HG02840 (cell line): ENCODE data around the gene APEH.
A peak's percentile ranks its signal among the peaks of the same experiment; 100 is the strongest.

Source experiments
- ATAC-seq: cut with Tn5 transposase; IDR thresholded peaks from one replicate; pipeline ENCODE4 v1.9.1; 2021; ENCODE audit warnings: mild to moderate bottlenecking, moderate library complexity, moderate number of reproducible peaks; ENCODE audit not compliant: unreplicated experiment, low FRiP score

APEH gene

DNA sequence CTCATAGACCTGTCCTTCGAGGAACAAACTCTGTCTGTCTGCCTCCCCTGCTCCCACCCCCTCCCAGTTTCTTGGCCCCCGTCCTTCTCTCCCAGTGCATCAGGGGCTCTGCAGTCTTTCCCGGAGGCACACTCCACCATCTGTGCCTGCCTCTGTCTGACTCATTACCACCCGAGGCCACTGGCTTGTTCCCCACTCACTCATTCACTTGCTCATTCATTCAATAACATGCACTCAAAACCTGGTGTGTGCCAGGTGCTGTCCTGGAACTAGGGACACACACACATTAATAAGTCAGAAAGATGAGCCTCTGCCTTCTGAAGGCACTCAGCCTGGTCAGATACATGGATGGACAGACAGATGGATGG is 32.9 kb downstream of the APEH start:
- ATAC-seq: no peak

DNA sequence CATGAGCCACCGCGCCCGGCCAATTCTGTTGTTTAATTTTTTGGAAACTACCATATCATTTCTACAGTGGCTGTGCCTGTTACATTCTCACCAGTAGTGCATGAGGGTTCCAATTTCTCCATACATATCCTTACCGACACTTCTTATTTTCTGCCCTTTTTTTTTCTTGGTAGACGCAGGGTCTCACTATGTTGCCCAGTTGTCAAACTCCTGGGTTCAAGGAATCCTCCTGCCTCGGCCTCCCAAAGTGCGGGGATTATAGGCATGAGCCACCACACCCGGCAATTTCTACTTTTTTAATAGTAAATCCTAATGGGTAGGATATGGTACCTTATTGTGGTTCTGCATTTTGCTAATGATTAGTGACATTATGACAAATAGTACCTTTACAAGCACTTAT is 35.7 kb downstream of the APEH start:
- no peak for ATAC-seq

GRCh38 chr3:49711489-49711888 is 37.3 kb downstream of the APEH start:
- no peak for ATAC-seq

DNA sequence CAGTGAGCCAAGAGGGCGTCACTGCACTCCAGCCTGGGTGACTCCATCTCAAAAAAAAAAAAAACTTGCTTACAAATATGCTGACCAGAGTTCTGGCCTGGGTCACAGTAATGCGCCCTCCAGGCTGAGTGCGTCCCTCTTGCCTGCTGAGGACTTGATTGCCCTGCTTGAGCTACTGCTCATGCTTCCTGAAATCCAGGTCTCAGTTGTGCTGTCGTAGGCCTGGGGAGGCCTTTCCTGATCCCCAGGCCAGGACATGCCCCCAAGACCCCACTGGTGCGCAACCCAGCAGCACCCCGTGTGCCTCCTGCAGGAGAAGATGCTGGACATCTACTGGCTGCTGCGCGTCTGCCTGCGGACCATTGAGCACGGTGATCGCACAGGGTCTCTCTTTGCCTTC is 38.0 kb downstream of the APEH start:
- ATAC-seq: no peak

DNA sequence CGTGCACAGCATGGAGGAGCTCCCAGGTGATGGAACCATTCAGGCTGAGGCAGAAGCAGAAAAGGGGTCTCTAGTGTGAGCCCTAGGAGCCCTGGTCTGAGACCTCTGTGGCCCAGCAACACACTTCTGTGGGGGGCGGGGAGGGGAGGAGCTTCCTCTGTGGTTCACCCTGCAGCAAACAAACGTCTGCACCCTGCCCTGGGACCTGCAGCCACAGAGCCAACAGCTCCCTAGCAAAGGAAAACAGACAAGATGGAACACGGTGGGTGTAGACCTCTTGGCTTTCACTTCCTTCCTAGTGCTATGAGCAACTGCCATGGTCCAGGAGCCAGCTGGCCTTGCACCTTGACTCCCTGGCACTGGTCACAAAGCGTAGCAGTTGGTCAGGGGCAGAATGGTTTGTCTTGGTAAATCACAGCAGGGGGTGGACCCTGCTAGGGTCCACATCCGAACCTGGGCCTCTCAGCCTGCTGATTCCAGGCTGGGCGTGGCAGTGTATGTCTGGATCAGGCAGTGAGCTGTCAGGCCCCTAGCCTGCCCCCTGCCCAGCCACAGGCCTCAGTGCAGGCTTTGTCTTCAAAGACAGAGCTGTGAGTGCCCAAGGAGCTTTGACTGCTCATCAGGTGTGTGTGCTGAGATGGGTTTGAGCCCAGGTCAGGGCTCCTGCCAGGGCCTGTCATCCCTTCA is 38.6 kb downstream of the APEH start:
- ATAC-seq: no peak

DNA sequence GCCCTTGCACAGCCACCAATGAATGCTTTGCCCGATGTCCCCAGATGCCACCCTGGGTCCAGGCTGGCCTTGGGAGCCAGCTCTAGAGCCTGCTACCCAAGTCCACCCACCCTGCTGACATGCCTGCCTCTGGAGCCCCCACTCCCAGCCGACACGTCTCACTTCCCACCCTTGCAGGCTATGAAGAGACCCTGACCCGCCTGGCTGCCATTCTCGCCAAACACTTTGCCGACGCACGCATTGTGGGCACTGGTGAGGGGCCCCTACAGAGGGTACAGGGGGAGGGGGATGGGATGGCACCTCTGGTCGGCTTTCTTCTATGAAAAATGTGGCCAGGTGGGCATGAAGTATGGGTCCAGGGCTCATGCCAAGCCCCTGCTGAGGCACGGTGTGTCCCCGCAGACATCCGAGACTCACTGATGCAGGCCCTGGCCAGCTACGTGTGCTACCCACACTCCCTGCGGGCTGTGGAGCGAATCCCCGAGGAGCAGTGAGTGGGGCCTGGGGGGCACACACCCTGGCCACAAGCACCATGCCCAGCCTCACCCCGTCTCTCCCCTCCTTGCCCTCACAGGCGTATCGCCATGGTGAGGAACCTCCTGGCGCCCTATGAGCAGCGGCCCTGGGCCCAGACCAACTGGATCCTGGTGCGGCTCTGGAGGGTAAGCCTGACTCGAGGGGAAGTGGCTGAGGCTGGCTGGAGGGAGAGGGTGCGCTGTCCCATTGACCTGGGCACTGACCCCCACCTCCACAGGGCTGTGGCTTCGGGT is 39.4 kb downstream of the APEH start:
- no peak for ATAC-seq

DNA sequence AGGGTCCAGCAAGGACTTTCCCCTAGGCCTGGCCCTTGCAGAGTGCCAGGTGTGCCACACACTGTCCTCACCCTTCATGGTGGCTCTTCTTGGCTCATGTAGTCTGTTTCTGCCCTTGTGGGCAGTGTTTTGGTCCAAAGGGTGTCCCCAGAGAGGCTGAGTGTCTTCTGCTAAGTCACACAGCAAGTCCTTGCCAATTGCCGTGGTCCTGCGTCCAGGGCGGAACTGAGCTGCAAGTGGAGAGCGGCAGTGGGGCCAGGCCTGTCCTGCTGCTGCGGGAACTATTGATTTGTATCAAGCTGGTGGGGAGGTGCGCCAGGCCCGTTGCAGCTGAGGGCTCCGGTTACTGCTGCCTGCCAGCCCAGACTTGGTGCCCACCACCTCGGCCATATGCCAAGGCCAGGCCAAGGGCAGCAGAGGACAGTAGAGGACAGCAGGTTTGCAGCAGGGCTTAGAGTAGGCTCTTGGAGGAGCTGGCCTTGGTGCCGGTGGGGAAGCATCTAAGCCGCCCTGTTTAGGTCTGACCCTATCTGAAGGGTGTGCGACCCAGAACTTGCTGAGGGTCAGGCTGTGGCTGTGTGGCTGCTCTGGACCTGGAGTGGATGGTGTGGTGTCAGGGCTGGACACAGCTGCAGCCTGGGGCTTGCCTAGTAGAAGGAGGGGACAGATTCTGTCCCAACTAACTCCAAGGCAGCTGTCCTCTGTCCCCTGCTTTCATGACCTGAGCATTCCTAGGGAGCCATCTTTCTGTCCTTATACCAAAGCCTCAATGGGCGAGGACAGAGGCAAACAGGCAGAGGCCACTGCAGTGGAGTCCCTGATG is 40.8 kb downstream of the APEH start:
- no peak for ATAC-seq

DNA sequence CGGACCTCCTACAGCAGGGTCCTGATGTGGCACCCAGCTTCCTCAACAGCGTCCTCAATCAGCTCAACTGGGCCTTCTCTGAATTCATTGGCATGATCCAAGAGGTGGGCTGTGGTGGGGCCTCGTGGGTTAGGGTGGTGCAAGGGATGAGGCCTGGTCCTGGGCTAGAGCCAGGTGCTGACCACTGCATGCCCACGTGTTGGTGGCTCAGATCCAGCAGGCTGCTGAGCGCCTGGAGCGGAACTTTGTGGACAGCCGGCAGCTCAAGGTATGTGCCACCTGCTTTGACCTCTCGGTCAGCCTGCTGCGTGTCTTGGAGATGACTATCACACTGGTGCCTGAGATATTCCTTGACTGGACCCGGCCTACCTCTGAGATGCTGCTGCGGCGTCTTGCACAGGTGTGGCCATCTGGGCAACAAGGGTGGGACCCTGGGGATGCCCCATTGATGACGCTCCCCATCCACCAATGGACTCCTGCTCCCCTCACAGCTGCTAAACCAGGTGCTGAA is 41.5 kb downstream of the APEH start:
- ATAC-seq: no peak

GRCh38 chr3:49716169-49716568 is 42.0 kb downstream of the APEH start:
- no peak for ATAC-seq

DNA sequence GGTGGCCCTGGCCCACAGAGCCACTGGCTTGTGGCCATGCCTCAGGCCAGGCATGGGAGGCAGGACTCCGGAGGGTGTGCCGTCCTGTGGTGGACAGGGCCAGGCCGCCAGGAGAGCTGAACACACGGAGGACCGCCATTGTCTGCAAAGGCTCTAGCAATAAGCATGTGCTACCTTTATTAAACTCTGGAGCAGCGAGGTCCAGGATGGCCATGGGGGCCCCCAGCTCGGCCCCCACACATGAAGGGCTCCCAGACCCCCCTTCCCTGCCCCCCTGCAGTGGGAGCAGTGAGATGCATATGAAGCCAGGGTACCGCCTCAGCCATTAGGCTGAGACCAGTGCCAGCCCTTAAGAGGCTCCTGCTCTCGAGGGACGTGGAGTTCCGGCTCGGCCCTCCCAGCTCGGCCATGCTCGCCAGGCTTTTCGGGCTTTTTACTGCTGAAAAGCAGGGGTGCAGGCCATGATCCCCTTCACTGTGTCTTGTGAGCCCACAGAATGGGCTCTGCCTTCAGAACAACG is 42.6 kb downstream of the APEH start:
- no peak for ATAC-seq

GRCh38 chr3:49717211-49717958 is 43.2 kb downstream of the APEH start:
- no peak for ATAC-seq

DNA sequence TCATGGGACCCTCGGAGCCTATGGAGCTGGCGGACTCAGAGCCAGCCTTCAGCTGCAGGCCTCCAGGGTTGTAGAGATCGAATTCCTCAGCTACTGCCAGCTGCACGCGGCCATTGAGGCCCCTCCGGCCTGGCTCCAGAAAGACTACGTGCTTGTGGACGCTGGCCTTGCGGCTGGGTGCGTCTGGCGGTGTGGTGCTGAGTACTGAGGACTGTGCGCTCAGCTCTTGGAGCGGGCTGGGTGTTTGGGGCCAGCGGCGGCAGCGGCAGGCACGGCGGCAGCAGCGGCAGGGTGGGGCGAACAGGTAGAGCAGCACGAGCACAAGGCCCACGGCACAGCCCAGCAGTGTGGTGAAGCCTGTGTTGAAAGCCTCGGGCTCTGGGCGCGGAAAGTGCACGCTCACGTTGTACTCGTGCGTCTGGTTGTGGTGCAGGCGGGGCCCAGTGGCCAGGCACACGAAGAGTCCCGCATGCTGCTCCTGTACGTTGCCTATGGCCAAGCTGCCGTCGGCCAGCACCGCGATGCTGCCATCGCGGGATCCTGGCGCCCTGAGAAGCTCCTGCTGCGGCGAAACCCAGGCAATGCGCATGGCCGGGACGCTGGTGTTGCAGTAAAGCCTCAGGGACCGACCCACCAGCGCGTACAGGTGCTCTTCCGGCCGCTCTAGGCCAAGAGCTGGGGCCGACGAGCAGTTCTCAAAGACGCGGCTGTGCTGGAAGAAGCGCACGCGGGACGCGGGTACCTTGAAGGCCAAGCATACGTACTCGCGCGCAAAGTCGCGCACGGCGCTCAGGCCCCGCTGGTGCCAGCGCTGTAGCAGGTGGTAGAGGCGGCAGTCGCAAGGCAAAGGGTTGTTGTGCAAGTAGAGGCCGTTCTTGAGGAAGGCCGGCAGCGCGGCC is 44.1 kb downstream of the APEH start:
- ATAC-seq: no peak

GRCh38 chr3:49718858-49719213 is 44.7 kb downstream of the APEH start:
- no peak for ATAC-seq

- ATAC-seq: peak; percentile 41
Measured at GRCh38 chr3:49719214-49719884, 45.2 kb downstream of the APEH start, which contains the start of gene AMIGO3. Gene AMIGO3, minus strand, starts transcription at chr3:49719684. Its CDS starts 219 bp downstream, at chr3:49719465.

GRCh38 chr3:49720855-49721595 is 46.9 kb downstream of the APEH start:
- ATAC-seq: no peak

- no peak for ATAC-seq
Measured at GRCh38 chr3:49721596-49721895, 47.4 kb downstream of the APEH start.

GRCh38 chr3:49721896-49722781 is 48.0 kb downstream of the APEH start:
- ATAC-seq: no peak
